ENCODE measurements around the gene MUCL3.
"Not testable (repeated sequence)": the region's sequence is repeated elsewhere in the genome, so short reads cannot be mapped to it uniquely, and the experiment has no call there.

MUCL3 gene

DNA sequence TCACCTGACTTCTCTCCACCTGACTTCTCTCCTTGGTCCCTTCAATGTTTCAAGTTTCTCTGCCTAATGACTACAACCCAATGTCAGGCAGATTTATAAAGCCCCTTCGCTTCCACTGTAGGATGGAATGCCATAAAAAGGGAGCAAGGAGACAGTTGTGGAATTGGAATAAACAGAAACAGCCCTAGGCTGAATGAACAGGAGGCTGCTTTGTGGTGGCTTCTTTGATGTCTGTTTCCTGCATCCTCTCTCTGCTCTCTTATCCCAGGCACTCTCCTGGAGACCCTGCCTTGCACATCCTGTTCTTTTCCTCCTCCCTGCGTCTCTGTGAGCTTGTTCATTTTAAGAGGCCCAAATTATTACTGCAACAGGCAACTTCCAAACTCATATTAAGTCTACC is 16.9 kb downstream of the MUCL3 start:
- no peaks in the 10 kb centered on the region for H3K36me3 ChIP-seq (ENCODE audit: insufficient read depth, low read length)
- no peak overlapping the region for H3K4me3 ChIP-seq
- H3K27ac ChIP-seq, result no peak overlapping the region
- no peaks in the 10 kb centered on the region for H3K9me3 ChIP-seq (ENCODE audit: low read depth, low read length)
- DNase-seq (ENCODE audit: low read depth, low spot score), result no peak
- no peak overlapping the region for H3K9ac ChIP-seq (ENCODE audit: insufficient read length)
- no peak for TF ChIP-seq EZH2 (IDR thresholded peaks at IDR 0.05)
- TF ChIP-seq POLR2AphosphoS5 (IDR thresholded peaks at IDR 0.05; ENCODE audit: borderline replicate concordance, low read depth, low read length), result no peak
- TF ChIP-seq FOXP2 (optimal IDR thresholded peaks at IDR 0.05; ENCODE audit: control extremely low read depth, extremely low read length, insufficient read depth), result no peak

GRCh38 chr6:30960907-30961673 is 20.3 kb downstream of the MUCL3 start:
- no peak for DNase-seq (ENCODE audit: low read depth, low spot score)
- Histone ChIP-seq H3K27ac (no peak overlapping the region), H3K4me3 (peak overlapping the region; percentile 42), H3K9me3 (ENCODE audit: low read depth, low read length) (no peaks in the 10 kb centered on the region), H3K36me3 (ENCODE audit: insufficient read depth, low read length) (no peaks in the 10 kb centered on the region), H3K9ac (ENCODE audit: insufficient read length) (no peak overlapping the region)
- no peak for TF ChIP-seq EZH2 (IDR thresholded peaks at IDR 0.05)

DNA sequence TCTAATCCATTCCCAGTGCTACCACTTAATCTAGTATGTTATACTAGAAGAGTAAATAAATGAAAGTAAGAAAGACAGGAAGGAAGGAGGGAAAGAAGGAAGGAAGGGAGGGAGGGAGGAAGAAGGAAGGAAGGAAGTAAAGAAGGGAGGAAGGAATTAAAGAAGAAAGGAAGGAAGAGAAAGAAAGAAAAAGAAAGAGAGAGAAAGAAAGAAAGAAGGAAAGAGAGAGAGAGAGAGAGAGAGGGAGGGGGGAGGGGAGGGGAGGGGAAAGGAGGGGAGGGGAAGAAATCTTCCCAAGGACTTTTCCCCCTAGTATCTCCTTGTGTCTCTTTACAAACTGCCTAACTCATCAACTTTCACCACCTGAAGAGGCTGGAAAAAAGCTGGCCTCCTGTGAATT is 21.9 kb downstream of the MUCL3 start:
- H3K27ac ChIP-seq, result no peak overlapping the region
- TF ChIP-seq EZH2 (IDR thresholded peaks at IDR 0.05) (no peak), POLR2AphosphoS5 (IDR thresholded peaks at IDR 0.05; ENCODE audit: borderline replicate concordance, low read depth, low read length) (no peak), FOXP2 (optimal IDR thresholded peaks at IDR 0.05; ENCODE audit: control extremely low read depth, extremely low read length, insufficient read depth) (no peak)
- no peak for DNase-seq (ENCODE audit: low read depth, low spot score)
- no peaks in the 10 kb centered on the region for H3K9me3 ChIP-seq (ENCODE audit: low read depth, low read length)
- H3K4me3 ChIP-seq, result no peak overlapping the region
- no peaks in the 10 kb centered on the region for H3K36me3 ChIP-seq (ENCODE audit: insufficient read depth, low read length)
- H3K9ac ChIP-seq (ENCODE audit: insufficient read length), result no peak overlapping the region

GRCh38 chr6:30963641-30964040 is 22.9 kb downstream of the MUCL3 start:
- Histone ChIP-seq H3K27ac (no peak overlapping the region), H3K9me3 (ENCODE audit: low read depth, low read length) (no peaks in the 10 kb centered on the region), H3K36me3 (ENCODE audit: insufficient read depth, low read length) (no peaks in the 10 kb centered on the region), H3K4me3 (no peak overlapping the region), H3K9ac (ENCODE audit: insufficient read length) (no peak overlapping the region)
- TF ChIP-seq POLR2AphosphoS5 (IDR thresholded peaks at IDR 0.05; ENCODE audit: borderline replicate concordance, low read depth, low read length) (no peak), FOXP2 (optimal IDR thresholded peaks at IDR 0.05; ENCODE audit: control extremely low read depth, extremely low read length, insufficient read depth) (no peak)
- no peak for DNase-seq (ENCODE audit: low read depth, low spot score)

DNA sequence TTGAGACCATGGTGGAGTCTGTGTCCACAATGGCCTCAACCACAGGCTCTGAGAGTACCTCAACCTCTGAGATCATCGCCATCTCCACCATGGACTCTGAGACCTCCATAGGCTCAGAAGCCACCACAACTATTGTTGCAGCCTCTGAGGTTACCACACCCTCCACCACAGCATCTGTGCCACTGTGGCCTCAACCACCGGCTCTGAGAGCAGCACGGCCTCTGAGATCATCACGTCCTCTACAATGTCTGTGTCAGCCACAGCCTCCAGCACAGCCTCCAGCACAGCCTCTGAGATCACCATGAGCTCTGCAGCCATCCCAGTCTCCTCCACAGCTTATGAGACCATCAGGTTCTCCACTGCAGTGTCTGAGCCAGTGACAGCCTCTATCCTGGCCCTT is 23.3 kb downstream of the MUCL3 start:
- Histone ChIP-seq H3K4me3 (no peak overlapping the region), H3K27ac (no peak overlapping the region), H3K9ac (ENCODE audit: insufficient read length) (no peak overlapping the region), H3K36me3 (ENCODE audit: insufficient read depth, low read length) (no peaks in the 10 kb centered on the region), H3K9me3 (ENCODE audit: low read depth, low read length) (no peaks in the 10 kb centered on the region)
- TF ChIP-seq FOXP2 (optimal IDR thresholded peaks at IDR 0.05; ENCODE audit: control extremely low read depth, extremely low read length, insufficient read depth) (no peak), POLR2AphosphoS5 (IDR thresholded peaks at IDR 0.05; ENCODE audit: borderline replicate concordance, low read depth, low read length) (no peak), EZH2 (IDR thresholded peaks at IDR 0.05) (no peak)
- no peak for DNase-seq (ENCODE audit: low read depth, low spot score)

DNA sequence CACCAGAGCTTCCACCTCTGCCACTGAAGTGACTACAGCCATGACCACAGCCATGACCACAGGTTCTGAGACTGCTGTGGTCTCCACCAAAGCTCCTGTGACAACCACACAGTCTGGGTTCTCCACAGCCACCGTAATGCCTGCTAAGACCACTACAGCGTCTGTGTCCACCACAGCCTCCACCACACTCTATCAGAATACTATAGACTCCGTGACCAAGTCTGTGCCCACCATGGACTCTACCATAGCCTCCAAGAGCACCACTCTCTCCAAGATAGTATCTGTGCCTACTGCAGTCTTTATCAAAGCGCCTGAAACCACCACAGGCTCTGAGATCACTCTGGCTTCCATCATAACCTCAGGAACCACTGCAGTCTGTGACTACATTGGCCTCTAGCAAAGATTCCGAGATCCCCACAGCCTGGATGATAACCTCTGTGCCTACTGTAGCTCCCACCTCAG is 24.4 kb downstream of the MUCL3 start:
- no peak overlapping the region for H3K4me3 ChIP-seq
- TF ChIP-seq POLR2AphosphoS5 (IDR thresholded peaks at IDR 0.05; ENCODE audit: borderline replicate concordance, low read depth, low read length), result no peak
- no peak for TF ChIP-seq EZH2 (IDR thresholded peaks at IDR 0.05)
- no peak for TF ChIP-seq FOXP2 (optimal IDR thresholded peaks at IDR 0.05; ENCODE audit: control extremely low read depth, extremely low read length, insufficient read depth)
- H3K9me3 ChIP-seq (ENCODE audit: low read depth, low read length), result no peaks in the 10 kb centered on the region
- DNase-seq (ENCODE audit: low read depth, low spot score), result no peak
- no peak overlapping the region for H3K9ac ChIP-seq (ENCODE audit: insufficient read length)
- no peak overlapping the region for H3K27ac ChIP-seq
- no peaks in the 10 kb centered on the region for H3K36me3 ChIP-seq (ENCODE audit: insufficient read depth, low read length)

DNA sequence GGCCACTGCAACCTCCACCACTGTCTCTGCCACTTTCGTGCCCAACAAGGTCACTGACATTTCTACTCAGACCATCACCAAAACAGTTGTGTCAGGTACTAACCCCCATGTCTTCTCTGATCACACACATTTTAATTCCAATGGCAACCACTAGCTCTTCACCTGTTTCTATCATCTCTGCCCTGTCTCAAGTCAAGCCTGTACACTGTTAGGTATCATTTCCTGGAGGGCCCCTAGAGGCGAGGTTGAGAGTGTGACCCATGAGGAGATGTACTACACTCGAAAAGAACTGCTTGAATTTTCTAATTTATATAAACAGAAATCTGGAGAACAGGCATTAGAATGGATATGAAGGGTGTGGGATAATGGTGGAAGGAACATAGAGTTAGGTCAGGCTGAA is 25.4 kb downstream of the MUCL3 start:
- Histone ChIP-seq H3K9me3 (ENCODE audit: low read depth, low read length) (no peaks in the 10 kb centered on the region), H3K27ac (no peak overlapping the region), H3K4me3 (no peak overlapping the region), H3K36me3 (ENCODE audit: insufficient read depth, low read length) (no peaks in the 10 kb centered on the region), H3K9ac (ENCODE audit: insufficient read length) (no peak overlapping the region)
- TF ChIP-seq EZH2 (IDR thresholded peaks at IDR 0.05), result no peak
- no peak for TF ChIP-seq POLR2AphosphoS5 (IDR thresholded peaks at IDR 0.05; ENCODE audit: borderline replicate concordance, low read depth, low read length)
- TF ChIP-seq FOXP2 (optimal IDR thresholded peaks at IDR 0.05; ENCODE audit: control extremely low read depth, extremely low read length, insufficient read depth), result no peak
- DNase-seq (ENCODE audit: low read depth, low spot score), result no peak

DNA sequence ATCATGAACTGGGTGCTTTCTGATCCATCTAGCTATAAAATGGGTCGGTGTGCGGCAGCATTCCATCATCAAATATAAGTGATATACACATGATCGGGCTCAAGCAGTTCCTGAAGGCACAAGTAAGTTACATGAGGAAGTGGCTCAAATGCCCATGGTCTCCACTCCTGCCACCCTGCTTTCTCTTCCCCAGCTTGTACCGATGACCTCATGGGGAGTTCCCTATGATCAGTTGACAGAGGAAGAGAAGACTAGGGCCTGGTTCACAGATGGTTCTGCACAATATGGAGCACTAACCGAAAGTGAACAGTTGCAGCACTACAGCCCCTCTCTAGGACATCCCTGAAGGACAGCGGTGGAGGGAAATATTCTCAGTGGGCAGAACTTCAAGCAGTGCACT is 28.4 kb downstream of the MUCL3 start:
- not testable (repeated sequence) for H3K9ac ChIP-seq (ENCODE audit: insufficient read length); DNase-seq (ENCODE audit: low read depth, low spot score); H3K36me3 ChIP-seq (ENCODE audit: insufficient read depth, low read length); H3K9me3 ChIP-seq (ENCODE audit: low read depth, low read length); H3K27ac ChIP-seq; H3K4me3 ChIP-seq

DNA sequence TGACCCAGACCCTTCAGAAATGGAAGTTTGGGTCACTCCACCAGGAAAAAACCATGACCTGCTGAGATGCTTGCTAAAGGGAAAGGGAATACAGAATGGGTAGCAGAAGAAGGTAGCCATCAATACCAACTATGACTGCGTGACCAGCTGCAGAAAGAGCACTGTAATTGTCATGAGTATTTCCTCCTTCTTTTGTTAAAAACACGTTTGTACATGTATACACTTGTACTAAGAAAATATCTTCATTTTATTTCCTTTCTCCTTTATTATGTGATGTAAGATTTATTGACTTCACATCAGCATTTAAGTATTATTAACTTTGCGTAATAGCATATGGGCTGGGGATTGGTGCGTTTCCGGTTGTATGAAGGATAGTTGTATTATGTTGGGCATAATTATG is 30.2 kb downstream of the MUCL3 start:
- DNase-seq (ENCODE audit: low read depth, low spot score), result no peak
- Histone ChIP-seq H3K9ac (ENCODE audit: insufficient read length) (no peak overlapping the region), H3K4me3 (no peak overlapping the region), H3K36me3 (ENCODE audit: insufficient read depth, low read length) (no peaks in the 10 kb centered on the region), H3K9me3 (ENCODE audit: low read depth, low read length) (no peaks in the 10 kb centered on the region), H3K27ac (no peak overlapping the region)
- TF ChIP-seq EZH2 (IDR thresholded peaks at IDR 0.05) (no peak), FOXP2 (optimal IDR thresholded peaks at IDR 0.05; ENCODE audit: control extremely low read depth, extremely low read length, insufficient read depth) (no peak), POLR2AphosphoS5 (IDR thresholded peaks at IDR 0.05; ENCODE audit: borderline replicate concordance, low read depth, low read length) (no peak)

All from SK-N-MC (cell line).